Karpas-422 (cell line): ENCODE results near the gene PHF19. TPM values are rescaled to one million over a fixed set of nuclear protein-coding genes. Genes with fewer than 3 reads are reported as not detected.

ENCODE experiments used
- DNase-seq: peaks from one replicate; pipeline ENCODE4 v3.0.0-alpha.2; 2015
- H2AFZ ChIP-seq: fragments of 200-600 bp; sonication (generic); 2 replicates; pipeline ENCODE4 v1.6.1; 2014; ENCODE audit warnings: antibody characterized with exemption, low read length, mixed read lengths
- H3K27ac ChIP-seq: fragments of 200-600 bp; sonication (generic); 2 replicates; pipeline ENCODE4 v1.5.1; 2014; ENCODE audit warnings: mild to moderate bottlenecking, low read length, moderate library complexity
- H3K27me3 ChIP-seq: fragments of 200-600 bp; sonication (generic); 2 replicates; pipeline ENCODE4 v1.6.1; 2014; ENCODE audit warnings: low read length, mixed read lengths
- H3K36me3 ChIP-seq: fragments of 200-600 bp; sonication (generic); 2 replicates; pipeline ENCODE4 v1.6.1; 2014; ENCODE audit warnings: low read length, mixed read lengths; ENCODE audit not compliant: insufficient read depth
- H3K4me1 ChIP-seq: fragments of 200-600 bp; sonication (generic); 2 replicates; pipeline ENCODE4 v1.6.1; 2014; ENCODE audit warnings: mild to moderate bottlenecking, low read length, mixed read lengths
- H3K4me2 ChIP-seq: fragments of 200-600 bp; sonication (generic); 2 replicates; pipeline ENCODE4 v1.6.1; 2014; ENCODE audit warnings: low read length, low read depth, mild to moderate bottlenecking; ENCODE audit not compliant: poor library complexity, severe bottlenecking
- H3K4me3 ChIP-seq: fragments of 200-600 bp; sonication (generic); 2 replicates; pipeline ENCODE4 v1.5.1; 2014; ENCODE audit warnings: mild to moderate bottlenecking, antibody characterized with exemption, low read length, mixed read lengths
- H3K79me2 ChIP-seq: fragments of 200-600 bp; sonication (generic); 2 replicates; pipeline ENCODE4 v1.6.1; 2014; ENCODE audit warnings: mild to moderate bottlenecking, low read length, mixed read lengths
- H3K9ac ChIP-seq: fragments of 200-600 bp; sonication (generic); 2 replicates; pipeline ENCODE4 v1.6.0; 2014; ENCODE audit warnings: low read length
- H3K9me2 ChIP-seq: fragments of 200-600 bp; sonication (generic), shearing (Covaris generic); replicated peaks from 2 replicates; pipeline ENCODE4 v1.6.0; 2014; ENCODE audit warnings: mild to moderate bottlenecking, low read length, moderate library complexity; ENCODE audit not compliant: insufficient read depth
- H3K9me3 ChIP-seq: fragments of 300-700, 200-600 bp; sonication (generic); 2 replicates; pipeline ENCODE4 v1.6.1; 2014; ENCODE audit warnings: low read length, mixed read lengths
- H4K20me1 ChIP-seq: fragments of 200-600 bp; sonication (generic); 2 replicates; pipeline ENCODE4 v1.6.1; 2014; ENCODE audit warnings: mild to moderate bottlenecking, antibody characterized with exemption, low read length, low read depth; ENCODE audit not compliant: insufficient read depth
- total RNA-seq: library from RNA; depleted of rRNA; stranded (reverse); fragments of >200 nt; shearing (Covaris generic); gene quantifications from 2 replicates; pipeline ENCODE4 v1.2.3, GENCODE V29; 2014; ENCODE audit warnings: low replicate concordance

Gene PHF19
- total RNA-seq, 1 experiment from 2014 or later = 34.8 TPM

GRCh38 chr9:120899490-120900068, 22.6 kb upstream of the PHF19 start:
- Histone ChIP-seq H3K4me2 (no peak overlapping the region), H3K79me2 (no peaks in the 10 kb centered on the region), H4K20me1 (no peaks in the 10 kb centered on the region), H3K9me3 (no peaks in the 10 kb centered on the region), H3K36me3 (peaks cover 13% of the 10 kb centered on the region), H3K4me1 (peaks cover 14% of the 10 kb centered on the region), H3K4me3 (no peak overlapping the region), H2AFZ (no peak overlapping the region), H3K27ac (no peak overlapping the region), H3K9me2 (no peaks in the 10 kb centered on the region), H3K27me3 (no peaks in the 10 kb centered on the region), H3K9ac (no peak overlapping the region)
- no peak for DNase-seq

DNA sequence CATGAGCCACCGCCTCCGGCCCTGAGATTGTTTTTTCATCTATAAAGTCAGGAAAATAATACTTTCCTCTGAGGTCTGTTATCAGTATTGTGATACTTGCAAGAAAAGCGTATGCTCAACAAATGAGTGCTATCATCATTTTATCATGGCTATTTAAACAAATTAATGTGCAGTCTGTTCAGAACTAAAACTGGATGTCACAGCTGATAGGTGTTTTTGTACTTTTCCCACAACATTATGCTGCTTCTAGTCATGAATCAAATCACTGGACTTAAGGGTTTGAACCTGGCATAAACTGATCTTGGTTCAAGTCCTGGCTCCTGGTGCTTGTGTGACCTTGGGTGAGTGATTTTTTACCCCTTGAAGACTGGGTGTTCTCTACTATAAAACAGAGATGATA, 21.4 kb upstream of the PHF19 start:
- H3K9me3 ChIP-seq = no peaks in the 10 kb centered on the region
- no peaks in the 10 kb centered on the region for H3K79me2 ChIP-seq
- no peak overlapping the region for H2AFZ ChIP-seq
- no peaks in the 10 kb centered on the region for H3K27me3 ChIP-seq
- no peaks in the 10 kb centered on the region for H4K20me1 ChIP-seq
- DNase-seq = no peak
- no peaks in the 10 kb centered on the region for H3K9me2 ChIP-seq
- H3K27ac ChIP-seq = peak overlapping the region; percentile 40; the same call in 1 of the 2 replicates
- H3K36me3 ChIP-seq = peaks cover 1% of the 10 kb centered on the region; the same call in 1 of the 2 replicates
- H3K9ac ChIP-seq = no peak overlapping the region
- no peak overlapping the region for H3K4me2 ChIP-seq
- H3K4me1 ChIP-seq = peaks cover 17% of the 10 kb centered on the region
- no peak overlapping the region for H3K4me3 ChIP-seq

DNA sequence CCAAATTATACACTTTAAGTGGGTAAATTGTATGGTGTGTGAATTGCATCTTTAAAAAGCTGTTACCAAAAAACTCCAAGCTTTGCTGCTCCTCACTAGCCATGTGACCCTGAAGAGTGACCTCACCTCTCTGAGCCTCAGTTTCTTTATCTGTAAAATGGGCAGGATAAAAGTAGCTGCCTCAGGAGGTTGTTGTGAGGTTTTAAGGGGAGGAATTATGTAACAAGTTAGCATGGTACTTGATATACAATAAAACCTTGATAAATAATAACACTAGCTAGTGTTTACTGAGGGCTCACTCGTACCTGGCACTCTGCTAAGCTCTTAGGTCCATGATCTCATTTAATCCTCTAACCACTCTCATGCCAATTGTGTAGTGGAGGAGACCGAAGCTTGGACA, 19.0 kb upstream of the PHF19 start:
- Histone ChIP-seq H3K79me2 (no peaks in the 10 kb centered on the region), H3K9ac (no peak overlapping the region), H2AFZ (no peak overlapping the region), H3K27ac (no peak overlapping the region), H3K4me3 (no peak overlapping the region), H3K9me2 (no peaks in the 10 kb centered on the region), H3K36me3 (no peaks in the 10 kb centered on the region), H4K20me1 (no peaks in the 10 kb centered on the region), H3K9me3 (no peaks in the 10 kb centered on the region), H3K4me1 (peaks cover 36% of the 10 kb centered on the region), H3K4me2 (no peak overlapping the region), H3K27me3 (no peaks in the 10 kb centered on the region)
- no peak for DNase-seq

GRCh38 chr9:120894321-120895148, 17.5 kb upstream of the PHF19 start:
- Histone ChIP-seq H3K9me2 (no peaks in the 10 kb centered on the region), H3K9me3 (no peaks in the 10 kb centered on the region), H3K36me3 (no peaks in the 10 kb centered on the region), H4K20me1 (no peaks in the 10 kb centered on the region), H2AFZ (no peak overlapping the region), H3K27ac (peak overlapping the region; percentile 88; the same call in 1 of the 2 replicates), H3K4me2 (peak overlapping the region; percentile 64), H3K4me3 (no peak overlapping the region), H3K79me2 (no peaks in the 10 kb centered on the region), H3K4me1 (peaks cover 36% of the 10 kb centered on the region), H3K27me3 (no peaks in the 10 kb centered on the region), H3K9ac (peak overlapping the region; percentile 60; the same call in 1 of the 2 replicates)
- no peak for DNase-seq

DNA sequence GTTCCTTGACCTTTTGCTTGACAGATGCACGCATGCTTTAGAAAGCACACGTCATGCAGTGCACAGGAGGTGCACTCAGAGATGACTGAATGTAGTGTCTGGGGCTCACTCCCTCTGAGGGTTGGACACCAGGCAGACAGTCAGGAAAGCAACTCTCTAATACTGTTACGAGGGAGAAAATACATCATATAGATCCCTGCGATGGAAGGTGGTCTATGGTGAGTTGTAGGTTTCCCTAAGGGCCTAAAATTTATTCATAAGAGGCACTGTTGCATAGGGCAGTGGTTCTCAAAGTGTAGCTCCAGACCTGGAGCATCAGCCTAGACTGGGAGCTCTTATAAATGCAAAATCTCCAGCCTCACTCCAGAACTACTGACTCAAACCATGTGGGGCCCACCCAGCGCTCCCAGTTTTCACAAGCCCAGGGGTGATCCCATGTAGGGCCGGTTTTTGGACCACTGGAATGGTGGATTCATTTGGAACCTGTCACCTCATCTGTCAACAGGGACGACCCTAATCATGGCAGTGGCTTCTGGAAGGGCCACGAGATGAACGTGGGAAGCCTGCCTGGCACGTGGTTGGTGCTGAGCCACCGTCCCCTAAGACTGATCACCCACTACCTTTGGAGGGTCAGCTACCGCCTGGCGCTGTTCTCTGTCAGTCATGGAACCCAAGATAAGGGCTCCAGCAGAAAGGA, 16.8 kb upstream of the PHF19 start:
- peak overlapping the region; percentile 9; the same call in 1 of the 2 replicates for H3K4me3 ChIP-seq
- H3K9me3 ChIP-seq = no peaks in the 10 kb centered on the region
- H3K79me2 ChIP-seq = no peaks in the 10 kb centered on the region
- peak overlapping the region; percentile 60 for H3K9ac ChIP-seq
- H4K20me1 ChIP-seq = no peaks in the 10 kb centered on the region
- H3K9me2 ChIP-seq = no peaks in the 10 kb centered on the region
- peaks cover 36% of the 10 kb centered on the region for H3K4me1 ChIP-seq
- H3K27me3 ChIP-seq = no peaks in the 10 kb centered on the region
- H3K4me2 ChIP-seq = peak overlapping the region; percentile 64
- peak overlapping the region; percentile 88 for H3K27ac ChIP-seq
- no peaks in the 10 kb centered on the region for H3K36me3 ChIP-seq
- peak; percentile 64 for DNase-seq
- peak overlapping the region; percentile 53; the same call in 1 of the 2 replicates for H2AFZ ChIP-seq

- H3K9ac ChIP-seq = peak overlapping the region; percentile 60
- H3K9me2 ChIP-seq = no peaks in the 10 kb centered on the region
- no peaks in the 10 kb centered on the region for H4K20me1 ChIP-seq
- peak; percentile 88 for DNase-seq
- peaks cover 36% of the 10 kb centered on the region for H3K4me1 ChIP-seq
- no peaks in the 10 kb centered on the region for H3K79me2 ChIP-seq
- no peaks in the 10 kb centered on the region for H3K27me3 ChIP-seq
- peak overlapping the region; percentile 88 for H3K27ac ChIP-seq
- no peaks in the 10 kb centered on the region for H3K9me3 ChIP-seq
- peak overlapping the region; percentile 64 for H3K4me2 ChIP-seq
- H3K36me3 ChIP-seq = no peaks in the 10 kb centered on the region
- peak overlapping the region; percentile 53; the same call in 1 of the 2 replicates for H2AFZ ChIP-seq
- H3K4me3 ChIP-seq = peak overlapping the region; percentile 9; the same call in 1 of the 2 replicates
Measured at GRCh38 chr9:120892748-120893610, 16.0 kb upstream of the PHF19 start.

GRCh38 chr9:120891884-120892747, 15.1 kb upstream of the PHF19 start:
- Histone ChIP-seq H2AFZ (no peak overlapping the region), H3K9ac (peak overlapping the region; percentile 35), H3K36me3 (no peaks in the 10 kb centered on the region), H3K9me2 (no peaks in the 10 kb centered on the region), H4K20me1 (no peaks in the 10 kb centered on the region), H3K27ac (peak overlapping the region; percentile 88), H3K4me2 (peak overlapping the region; percentile 64), H3K79me2 (no peaks in the 10 kb centered on the region), H3K4me1 (peaks cover 33% of the 10 kb centered on the region), H3K4me3 (no peak overlapping the region; the same call in 1 of the 2 replicates), H3K27me3 (no peaks in the 10 kb centered on the region), H3K9me3 (no peaks in the 10 kb centered on the region)
- DNase-seq = no peak
